GM21576 (cell line): ENCODE data around the gene ASCL5.
A peak's percentile ranks its signal among the peaks of the same experiment; 100 is the strongest.

ENCODE experiments used
- ATAC-seq: cut with Tn5 transposase; IDR thresholded peaks from one replicate; pipeline ENCODE4 v1.9.1; 2021; ENCODE audit warnings: mild to moderate bottlenecking, moderate library complexity; ENCODE audit not compliant: unreplicated experiment

Gene ASCL5

GRCh38 chr1:201153474-201154388, 26.7 kb upstream of the ASCL5 start:
- ATAC-seq: peak; percentile 72

DNA sequence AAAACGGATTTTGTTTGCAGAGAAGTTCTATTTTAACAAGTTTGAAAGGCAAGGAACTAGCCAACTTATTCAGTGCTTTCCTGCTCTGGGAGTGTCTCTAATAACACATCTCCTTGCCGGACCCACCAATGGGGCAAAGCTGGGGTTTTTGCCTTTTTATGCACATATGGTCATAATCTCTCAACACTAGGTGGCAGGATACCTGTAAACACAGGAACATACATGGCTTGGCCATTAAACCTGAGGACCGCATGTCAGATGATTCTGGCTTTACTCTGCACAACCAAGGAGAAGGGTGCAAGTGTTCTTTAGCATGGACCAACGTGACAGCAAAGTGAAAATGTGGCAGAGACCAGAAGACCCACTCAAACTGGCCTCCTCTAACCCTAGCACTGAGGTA, 22.4 kb upstream of the ASCL5 start:
- ATAC-seq: no peak

GRCh38 chr1:201147396-201148015, 20.5 kb upstream of the ASCL5 start:
- no peak for ATAC-seq

DNA sequence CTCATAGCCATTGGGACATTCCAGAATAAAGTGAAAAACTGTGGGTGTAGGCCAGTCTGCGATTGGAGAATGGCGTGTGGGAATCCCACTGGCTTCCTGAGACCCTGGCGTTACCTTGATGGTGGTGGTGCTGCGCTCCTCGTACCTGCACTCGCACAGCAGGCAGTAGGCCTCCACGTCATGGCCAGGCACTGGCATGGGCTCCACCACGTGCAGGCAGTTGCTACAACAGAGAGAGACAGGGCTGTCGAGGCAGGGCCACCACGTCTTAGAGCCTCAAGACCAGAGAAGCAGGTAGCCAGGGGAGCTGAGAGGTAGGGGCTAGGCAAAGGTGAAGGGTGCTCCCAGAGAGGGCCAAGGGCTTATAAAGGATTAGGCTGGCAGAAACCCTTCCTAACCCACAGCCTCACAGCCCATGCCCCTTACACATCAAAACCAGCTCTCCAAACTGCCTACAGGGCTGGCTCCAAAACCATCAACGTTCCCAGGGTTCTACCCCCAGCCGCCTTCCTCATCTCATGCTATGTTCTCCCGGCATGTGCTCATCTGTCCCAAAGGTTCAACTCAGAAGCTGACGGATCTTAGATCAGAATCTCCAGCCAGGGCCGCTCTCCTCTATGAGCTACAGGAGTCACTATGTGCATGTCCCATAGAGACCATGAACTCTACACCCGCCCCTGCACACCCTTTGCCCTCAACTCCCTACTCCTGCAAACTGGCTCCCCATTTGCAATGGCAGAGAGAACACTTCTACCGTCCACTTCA, 19.8 kb upstream of the ASCL5 start:
- ATAC-seq: no peak

DNA sequence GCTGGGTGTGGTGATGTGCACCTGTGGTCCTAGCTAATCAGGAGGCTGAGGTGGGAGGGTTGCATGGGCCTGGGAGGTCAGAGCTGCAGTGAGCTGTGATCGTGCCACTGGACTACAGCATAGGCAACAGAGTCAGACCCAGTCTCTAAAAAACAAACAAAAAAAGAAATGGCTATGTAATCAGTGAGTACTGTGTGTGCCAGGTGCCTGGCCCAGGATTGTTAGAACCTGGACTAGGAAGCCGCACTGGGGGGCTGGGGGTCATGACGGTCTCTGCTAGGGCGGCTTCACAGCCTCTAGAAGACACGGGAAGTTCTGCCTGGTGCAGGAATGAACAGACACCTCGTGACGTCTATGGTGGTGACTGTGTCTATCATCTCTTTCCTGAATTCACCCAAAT, 18.8 kb upstream of the ASCL5 start:
- ATAC-seq: no peak

DNA sequence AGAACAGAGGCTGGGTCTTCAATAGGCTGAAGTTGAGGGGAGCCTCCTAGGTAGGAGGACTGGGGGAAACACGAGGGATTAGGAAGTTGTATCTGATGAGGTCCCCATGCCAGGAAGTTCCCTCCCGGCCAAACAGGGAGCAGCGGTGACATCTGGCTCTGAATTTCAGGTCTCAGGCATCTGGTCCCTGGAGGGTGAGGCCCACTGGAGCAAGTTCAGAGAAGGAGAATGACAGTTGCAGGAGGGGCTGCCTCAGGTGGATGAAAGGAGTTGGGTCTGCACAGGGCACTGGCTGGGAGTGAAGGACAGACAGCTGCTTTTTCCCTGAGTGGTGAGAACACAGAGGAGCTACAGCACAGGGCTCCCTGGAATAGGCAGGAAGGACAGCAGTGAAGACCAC, 18.1 kb upstream of the ASCL5 start:
- no peak for ATAC-seq

GRCh38 chr1:201144701-201145100, 17.7 kb upstream of the ASCL5 start:
- ATAC-seq: no peak

DNA sequence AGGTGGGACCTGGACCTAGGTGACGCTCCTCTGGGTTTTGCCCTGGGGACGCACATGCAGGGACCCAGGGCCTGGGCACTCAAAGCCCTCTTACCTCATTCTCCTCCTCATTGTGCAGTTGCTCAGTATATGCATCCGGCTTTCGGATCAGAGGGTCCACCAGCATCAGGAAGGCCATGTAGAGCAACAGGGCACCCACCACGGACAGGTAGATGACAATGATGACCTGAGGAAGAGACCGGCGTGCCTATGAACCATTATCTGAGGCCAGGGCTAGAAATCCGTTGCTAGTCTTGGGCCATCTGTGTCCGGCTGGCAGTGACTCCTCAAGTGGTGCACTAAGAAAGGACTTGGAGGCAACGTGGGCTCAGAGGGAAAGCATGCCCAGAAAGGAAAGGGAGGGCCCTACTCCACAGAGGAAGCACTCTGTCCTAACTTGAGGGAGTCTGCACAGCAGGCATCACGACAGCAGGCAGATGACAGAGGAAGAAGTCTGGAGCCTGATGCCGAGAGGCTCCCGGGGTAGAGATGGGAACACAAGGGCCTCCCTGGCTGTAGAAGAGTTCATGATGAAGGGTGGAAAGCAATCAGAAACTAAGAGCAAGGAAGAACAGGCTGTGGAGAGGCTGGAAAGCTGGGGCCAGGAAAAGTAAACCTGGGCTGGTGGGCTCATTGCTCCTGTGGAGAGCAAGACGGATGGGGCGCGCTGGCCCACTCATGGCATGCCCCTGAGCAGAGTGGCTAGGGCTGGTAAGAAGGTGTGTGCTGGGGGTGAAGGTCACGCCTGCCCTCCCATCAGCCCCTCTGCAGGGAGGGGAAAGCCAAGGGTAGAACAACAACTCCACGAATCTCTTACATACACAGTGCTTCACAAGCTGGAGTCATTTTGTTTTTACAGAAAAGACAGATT, 17.0 kb upstream of the ASCL5 start:
- ATAC-seq: no peak

GRCh38 chr1:201142849-201143725, 16.1 kb upstream of the ASCL5 start:
- ATAC-seq: no peak

- ATAC-seq: no peak
Observed at GRCh38 chr1:201142011-201142848, 15.2 kb upstream of the ASCL5 start.

DNA sequence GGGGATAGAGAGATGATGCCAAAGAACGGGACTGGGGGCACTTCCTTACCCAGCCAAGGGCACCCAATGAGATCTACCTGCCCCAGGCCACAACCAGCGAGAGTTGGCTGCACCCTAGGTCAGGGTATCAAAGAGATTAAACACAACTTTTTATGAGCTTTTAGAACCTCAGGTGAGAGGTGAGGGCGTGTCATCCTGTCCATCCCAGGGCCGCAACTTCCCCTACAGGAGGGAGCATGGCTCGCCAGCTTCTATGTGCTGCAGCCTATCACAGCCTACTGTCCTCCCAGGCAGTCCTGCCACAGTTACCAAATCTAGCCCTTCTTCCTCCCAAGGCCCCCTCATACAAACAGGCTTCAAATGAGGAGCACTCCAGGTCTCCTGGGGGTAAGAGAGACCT, 14.4 kb upstream of the ASCL5 start:
- ATAC-seq: no peak

- ATAC-seq: no peak
Observed at GRCh38 chr1:201140941-201141260, 13.9 kb upstream of the ASCL5 start.

- no peak for ATAC-seq
Observed at GRCh38 chr1:201140235-201140940, 13.4 kb upstream of the ASCL5 start.

GRCh38 chr1:201139756-201140155, 12.8 kb upstream of the ASCL5 start:
- ATAC-seq: no peak

GRCh38 chr1:201139306-201139705, 12.3 kb upstream of the ASCL5 start:
- no peak for ATAC-seq

- ATAC-seq: no peak
Observed at GRCh38 chr1:201138311-201138840, 11.4 kb upstream of the ASCL5 start.

DNA sequence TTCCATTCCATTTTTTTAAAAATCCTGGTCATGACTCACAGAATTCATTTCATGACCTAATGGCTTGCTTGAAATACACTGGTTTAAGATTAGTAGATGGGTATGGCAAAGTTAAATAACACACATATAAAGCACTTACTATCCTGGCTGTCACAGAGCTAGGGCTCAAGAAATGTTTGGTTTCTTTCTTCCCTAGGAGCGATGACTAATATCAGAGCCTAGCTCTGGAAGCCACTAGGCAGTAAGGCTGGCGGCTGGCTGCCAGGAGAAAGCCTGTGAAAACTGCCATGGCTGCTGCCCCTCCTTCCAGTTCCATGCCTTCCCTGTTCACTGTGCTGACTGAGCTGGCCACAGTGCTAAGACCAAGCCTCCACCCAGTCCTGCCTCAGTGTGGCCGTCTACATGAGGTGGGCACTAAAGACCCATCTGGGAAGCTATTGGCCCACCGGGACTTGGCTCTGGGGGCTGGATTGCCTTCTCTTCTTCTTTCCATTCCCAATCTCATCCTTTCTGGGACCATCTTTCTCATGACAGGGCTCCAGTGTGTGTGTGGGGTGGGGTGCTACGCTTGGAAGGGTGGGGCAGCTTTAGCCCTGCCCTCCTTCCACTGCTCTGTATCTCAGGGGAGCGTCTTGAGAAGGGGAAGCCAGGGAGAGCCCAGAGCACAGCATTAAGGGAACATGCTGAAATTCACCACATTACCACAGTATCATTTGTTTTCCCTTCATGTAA, 10.8 kb upstream of the ASCL5 start:
- no peak for ATAC-seq
